Suprapubic skin (tissue), 4 donors: Measurements from ENCODE around the gene RGS11. TPM values are rescaled to one million over a fixed set of nuclear protein-coding genes. Genes with fewer than 3 reads are reported as not detected.

Source experiments
- DNase-seq, 2 donors: peaks; one replicate each; pipeline ENCODE4 v3.0.0-alpha.2; 2019; ENCODE audit warnings: low spot score in 2 of 2
- H3K27ac ChIP-seq: fragments of 200-600 bp; sonication (generic); one replicate; pipeline ENCODE4 v1.5.1; 2019
- H3K27me3 ChIP-seq: fragments of 200-600 bp; sonication (generic); one replicate; pipeline ENCODE4 v1.5.1; 2019
- H3K36me3 ChIP-seq: fragments of 200-600 bp; sonication (generic); one replicate; pipeline ENCODE4 v1.5.1; 2019
- H3K4me1 ChIP-seq: fragments of 200-600 bp; sonication (generic); one replicate; pipeline ENCODE4 v1.5.1; 2019
- H3K4me3 ChIP-seq: fragments of 200-600 bp; sonication (generic); one replicate; pipeline ENCODE4 v1.5.1; 2019; ENCODE audit warnings: mild to moderate bottlenecking
- H3K9me3 ChIP-seq: fragments of 200-600 bp; sonication (generic); one replicate; pipeline ENCODE4 v1.5.1; 2019
- EP300 ChIP-seq: sonication (generic); formaldehyde crosslinking; IDR thresholded peaks from one replicate; pipeline ENCODE4 v1.6.1; 2017; ENCODE audit warnings: antibody characterized with exemption
- POLR2A ChIP-seq, 2 donors: fragments of 450-650 bp; IDR thresholded peaks; one replicate each; pipeline ENCODE4 v1.6.1; 2017; ENCODE audit warnings: antibody characterized with exemption in 2 of 2, mild to moderate bottlenecking in 2 of 2, moderate library complexity in 2 of 2
- POLR2AphosphoS5 ChIP-seq, 3 donors: sonication (generic); formaldehyde crosslinking; IDR thresholded peaks; one replicate each; pipeline ENCODE4 v1.6.1; 2017; ENCODE audit warnings: antibody characterized with exemption in 3 of 3
- WGBS: methylation state at CpG from one replicate; pipeline ENCODE4 v1.1.5; 2018; 5-methylcytosine and 5-hydroxymethylcytosine counted together
- total RNA-seq, 4 donors: library from RNA; depleted of rRNA; stranded (reverse); fragments of >200 nt; gene quantifications; one replicate each; pipeline ENCODE4 v1.1.0, GENCODE V29; 2016
- TF ChIP-seq, protein P1 (sequence below), 2 donors: fragments of 200-600 bp in 1 of 2; fragments of 450-650 bp in 1 of 2; sonication (generic) in 1 of 2; IDR thresholded peaks; one replicate each; pipeline ENCODE4 v1.5.1; 2016 to 2019; ENCODE audit warnings: antibody characterized with exemption in 2 of 2, mild to moderate bottlenecking in 1 of 2, moderate library complexity in 1 of 2

The RGS11 gene
- total RNA-seq: 1 to 10 TPM in 1 of 4 donors, under 1 TPM in 3; 0.30 to 1.5 (median 0.59) TPM

- 20% methylated on average over 18 of the region's 56 CpGs for WGBS
- no peak within 1 kb of the TSS for H3K27ac ChIP-seq
- TF ChIP-seq POLR2AphosphoS5 (IDR thresholded peaks at IDR 0.05) (no peak), POLR2A (IDR thresholded peaks at IDR 0.05) (no peak), EP300 (no peak)
- TF ChIP-seq, protein P1, sequence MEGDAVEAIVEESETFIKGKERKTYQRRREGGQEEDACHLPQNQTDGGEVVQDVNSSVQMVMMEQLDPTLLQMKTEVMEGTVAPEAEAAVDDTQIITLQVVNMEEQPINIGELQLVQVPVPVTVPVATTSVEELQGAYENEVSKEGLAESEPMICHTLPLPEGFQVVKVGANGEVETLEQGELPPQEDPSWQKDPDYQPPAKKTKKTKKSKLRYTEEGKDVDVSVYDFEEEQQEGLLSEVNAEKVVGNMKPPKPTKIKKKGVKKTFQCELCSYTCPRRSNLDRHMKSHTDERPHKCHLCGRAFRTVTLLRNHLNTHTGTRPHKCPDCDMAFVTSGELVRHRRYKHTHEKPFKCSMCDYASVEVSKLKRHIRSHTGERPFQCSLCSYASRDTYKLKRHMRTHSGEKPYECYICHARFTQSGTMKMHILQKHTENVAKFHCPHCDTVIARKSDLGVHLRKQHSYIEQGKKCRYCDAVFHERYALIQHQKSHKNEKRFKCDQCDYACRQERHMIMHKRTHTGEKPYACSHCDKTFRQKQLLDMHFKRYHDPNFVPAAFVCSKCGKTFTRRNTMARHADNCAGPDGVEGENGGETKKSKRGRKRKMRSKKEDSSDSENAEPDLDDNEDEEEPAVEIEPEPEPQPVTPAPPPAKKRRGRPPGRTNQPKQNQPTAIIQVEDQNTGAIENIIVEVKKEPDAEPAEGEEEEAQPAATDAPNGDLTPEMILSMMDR (IDR thresholded peaks at IDR 0.05): no peak
- H3K4me3 ChIP-seq: peak within 1 kb of the TSS; percentile 50
- peaks cover 31% of the 10 kb centered on the region for H3K4me1 ChIP-seq
- H3K9me3 ChIP-seq: no peaks in the 10 kb centered on the region
- no peaks in the 10 kb centered on the region for H3K36me3 ChIP-seq
- no peak for DNase-seq
- peaks cover 41% of the 10 kb centered on the region for H3K27me3 ChIP-seq
These were observed at the start of gene RGS11 for GRCh38 chr16:275786-276232. Gene RGS11, minus strand, starts transcription at chr16:275944. Its CDS starts 33 bp downstream, at chr16:275911.

DNA sequence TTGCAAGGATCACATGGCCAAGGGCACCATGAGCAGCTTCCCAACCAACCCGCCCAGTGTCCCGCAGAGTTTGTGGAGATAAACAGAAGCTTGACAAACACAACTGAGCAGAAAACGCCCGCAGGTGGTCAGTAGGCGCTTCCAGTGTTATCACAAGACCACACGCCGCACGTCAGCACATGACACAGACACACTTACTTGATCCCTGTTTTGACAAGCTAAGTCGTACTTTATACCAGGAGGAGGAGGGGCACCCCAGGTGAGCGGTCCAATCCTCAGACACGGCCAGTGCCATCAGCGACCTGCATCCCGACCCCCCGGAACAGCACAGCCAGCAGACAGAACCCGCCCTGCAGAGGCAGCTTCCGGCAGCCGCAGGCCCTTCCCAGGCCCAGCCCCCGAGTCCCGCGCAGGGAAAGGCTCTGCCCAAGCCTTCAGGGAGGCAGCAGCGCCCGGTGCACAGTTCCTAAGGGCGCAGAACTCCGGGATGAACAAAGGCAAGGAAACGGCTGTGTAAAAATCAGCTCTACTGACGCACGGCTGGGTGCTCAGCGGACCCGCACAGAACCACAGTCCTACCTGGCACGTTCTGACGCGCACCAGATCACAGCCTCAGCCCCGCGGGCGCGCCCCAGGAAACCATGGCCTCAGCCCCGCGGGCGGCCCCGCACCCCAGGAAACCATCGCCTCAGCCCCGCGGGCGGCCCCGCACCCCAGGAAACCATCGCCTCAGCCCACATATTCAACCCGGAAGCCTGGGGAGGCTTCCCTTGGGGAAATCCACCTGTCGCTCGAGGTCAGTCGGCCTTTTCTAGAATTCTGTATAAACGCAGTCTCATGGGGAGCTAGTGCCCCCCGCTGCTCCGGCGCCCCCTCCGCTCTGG lies 48.9 kb upstream of the RGS11 start:
- no peak for DNase-seq
- H3K27ac ChIP-seq: no peak overlapping the region
- H3K4me1 ChIP-seq: peaks cover 27% of the 10 kb centered on the region
- no peaks in the 10 kb centered on the region for H3K27me3 ChIP-seq
- WGBS: 68% methylated on average over 36 of the region's 55 CpGs
- H3K4me3 ChIP-seq: no peak overlapping the region
- no peak for TF ChIP-seq POLR2AphosphoS5 (IDR thresholded peaks at IDR 0.05)
- TF ChIP-seq, protein P1 (IDR thresholded peaks at IDR 0.05): no peak
- no peak for TF ChIP-seq POLR2A (IDR thresholded peaks at IDR 0.05)
- TF ChIP-seq EP300: no peak
- no peaks in the 10 kb centered on the region for H3K9me3 ChIP-seq
- H3K36me3 ChIP-seq: no peaks in the 10 kb centered on the region

GRCh38 chr16:324201-324450 lies 48.4 kb upstream of the RGS11 start:
- Histone ChIP-seq H3K27ac (no peak overlapping the region), H3K4me1 (peaks cover 27% of the 10 kb centered on the region), H3K4me3 (no peak overlapping the region), H3K36me3 (peaks cover 4% of the 10 kb centered on the region), H3K27me3 (no peaks in the 10 kb centered on the region), H3K9me3 (no peaks in the 10 kb centered on the region)
- TF ChIP-seq, protein P1 (IDR thresholded peaks at IDR 0.05): no peak
- TF ChIP-seq EP300 (no peak), POLR2AphosphoS5 (IDR thresholded peaks at IDR 0.05) (no peak), POLR2A (IDR thresholded peaks at IDR 0.05) (no peak)
- DNase-seq: no peak
- WGBS: 88% methylated on average over 10 of the region's 17 CpGs

- no peak for DNase-seq
- 94% methylated on average over 12 of the region's 13 CpGs for WGBS
- TF ChIP-seq, protein P1 (IDR thresholded peaks at IDR 0.05): no peak
- TF ChIP-seq EP300: no peak
- TF ChIP-seq POLR2A (IDR thresholded peaks at IDR 0.05): no peak
- H3K27ac ChIP-seq: no peak overlapping the region
- H3K4me3 ChIP-seq: no peak overlapping the region
- H3K36me3 ChIP-seq: peaks cover 18% of the 10 kb centered on the region
- no peaks in the 10 kb centered on the region for H3K9me3 ChIP-seq
- peaks cover 20% of the 10 kb centered on the region for H3K4me1 ChIP-seq
- no peaks in the 10 kb centered on the region for H3K27me3 ChIP-seq
These were observed 46.9 kb upstream of the RGS11 start for GRCh38 chr16:322476-323143.

GRCh38 chr16:321532-321931 lies 45.8 kb upstream of the RGS11 start:
- H3K27ac ChIP-seq: no peak overlapping the region
- TF ChIP-seq, protein P1 (IDR thresholded peaks at IDR 0.05): no peak
- no peak for TF ChIP-seq EP300
- no peak for TF ChIP-seq POLR2AphosphoS5 (IDR thresholded peaks at IDR 0.05)
- TF ChIP-seq POLR2A (IDR thresholded peaks at IDR 0.05): no peak
- 69% methylated on average over 9 of the region's 9 CpGs for WGBS
- no peak overlapping the region for H3K4me3 ChIP-seq
- H3K9me3 ChIP-seq: no peaks in the 10 kb centered on the region
- peaks cover 18% of the 10 kb centered on the region for H3K36me3 ChIP-seq
- no peak for DNase-seq
- no peaks in the 10 kb centered on the region for H3K27me3 ChIP-seq
- H3K4me1 ChIP-seq: peaks cover 9% of the 10 kb centered on the region
